ENCODE measurements around the gene CRYGA.

The CRYGA gene

DNA sequence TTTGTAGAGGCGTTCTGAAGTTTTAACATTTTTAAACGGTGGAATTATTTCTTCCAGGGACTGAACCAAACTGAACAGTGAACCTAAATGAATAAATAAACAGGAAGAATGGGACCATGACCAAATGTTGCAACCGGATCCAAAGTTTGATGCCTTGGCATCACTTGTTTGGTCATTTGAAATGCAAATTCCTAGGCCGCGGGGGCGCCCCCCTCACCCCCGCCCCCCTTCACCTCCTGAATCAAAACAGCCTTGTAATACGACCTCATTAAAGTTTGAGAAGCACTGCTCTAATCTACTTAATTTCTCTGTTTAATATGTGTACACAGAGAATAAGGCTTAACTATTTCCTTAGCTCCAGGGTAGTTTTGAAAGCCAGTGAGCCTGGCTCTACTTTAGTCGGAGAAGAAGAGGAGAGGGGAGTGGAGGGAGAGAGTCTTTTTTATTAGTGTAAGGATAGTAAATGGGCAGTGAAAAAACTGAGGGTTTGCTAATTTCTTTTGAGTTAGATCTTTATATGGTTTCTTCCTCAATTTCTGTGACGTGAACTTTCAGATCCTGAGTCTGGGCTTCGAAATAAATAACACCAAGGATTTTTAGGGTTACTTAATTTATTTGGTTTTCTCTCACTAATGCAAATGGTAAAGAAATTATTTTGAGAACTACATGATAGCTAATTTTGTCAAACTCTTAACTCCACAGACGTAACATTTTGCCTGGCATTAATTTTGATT is 20.8 kb upstream of the CRYGA start:
- POLR2A ChIA-PET: no interaction called here
- no peak overlapping the region for H3K4me3 ChIP-seq (ENCODE audit: low read depth, low read length)
- DNase-seq (ENCODE audit: low read depth, low spot score): no peak
- TF ChIP-seq, protein P1, sequence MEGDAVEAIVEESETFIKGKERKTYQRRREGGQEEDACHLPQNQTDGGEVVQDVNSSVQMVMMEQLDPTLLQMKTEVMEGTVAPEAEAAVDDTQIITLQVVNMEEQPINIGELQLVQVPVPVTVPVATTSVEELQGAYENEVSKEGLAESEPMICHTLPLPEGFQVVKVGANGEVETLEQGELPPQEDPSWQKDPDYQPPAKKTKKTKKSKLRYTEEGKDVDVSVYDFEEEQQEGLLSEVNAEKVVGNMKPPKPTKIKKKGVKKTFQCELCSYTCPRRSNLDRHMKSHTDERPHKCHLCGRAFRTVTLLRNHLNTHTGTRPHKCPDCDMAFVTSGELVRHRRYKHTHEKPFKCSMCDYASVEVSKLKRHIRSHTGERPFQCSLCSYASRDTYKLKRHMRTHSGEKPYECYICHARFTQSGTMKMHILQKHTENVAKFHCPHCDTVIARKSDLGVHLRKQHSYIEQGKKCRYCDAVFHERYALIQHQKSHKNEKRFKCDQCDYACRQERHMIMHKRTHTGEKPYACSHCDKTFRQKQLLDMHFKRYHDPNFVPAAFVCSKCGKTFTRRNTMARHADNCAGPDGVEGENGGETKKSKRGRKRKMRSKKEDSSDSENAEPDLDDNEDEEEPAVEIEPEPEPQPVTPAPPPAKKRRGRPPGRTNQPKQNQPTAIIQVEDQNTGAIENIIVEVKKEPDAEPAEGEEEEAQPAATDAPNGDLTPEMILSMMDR (IDR thresholded peaks at IDR 0.05; ENCODE audit: insufficient read depth, low read length, missing control alignments): no peak
- CTCF ChIA-PET: interaction anchor here (4.3 kb wide), 1 partner anchor 9 kb away, joined by 28 read pairs; no protein-coding TSS in a partner anchor

DNA sequence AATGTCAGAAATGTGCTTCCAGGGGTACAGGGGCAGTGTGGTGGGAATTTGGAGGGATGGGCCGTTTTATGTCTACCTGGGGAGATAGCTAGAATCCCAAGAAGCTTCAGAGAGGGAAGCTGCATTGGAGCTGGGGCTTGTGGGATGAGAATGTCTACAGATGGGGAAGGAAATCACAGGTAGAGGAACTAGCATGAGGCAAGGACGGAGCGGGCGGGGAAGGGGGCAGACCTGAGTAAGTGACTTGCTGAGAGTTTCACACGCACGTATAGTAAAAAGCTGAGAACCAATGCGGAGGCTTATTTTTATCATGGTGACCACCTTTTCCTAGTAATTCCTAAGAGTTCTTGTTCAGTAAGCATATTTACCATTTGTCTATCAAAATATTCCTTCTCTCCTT is 20.1 kb upstream of the CRYGA start:
- no peak for DNase-seq (ENCODE audit: low read depth, low spot score)
- TF ChIP-seq, protein P1 (IDR thresholded peaks at IDR 0.05; ENCODE audit: insufficient read depth, low read length, missing control alignments): no peak
- ChIA-PET POLR2A (no interaction called here), CTCF (interaction anchor here (4.3 kb wide), 1 partner anchor 8 kb away, joined by 28 read pairs; no protein-coding TSS in a partner anchor)
- H3K4me3 ChIP-seq (ENCODE audit: low read depth, low read length): no peak overlapping the region

DNA sequence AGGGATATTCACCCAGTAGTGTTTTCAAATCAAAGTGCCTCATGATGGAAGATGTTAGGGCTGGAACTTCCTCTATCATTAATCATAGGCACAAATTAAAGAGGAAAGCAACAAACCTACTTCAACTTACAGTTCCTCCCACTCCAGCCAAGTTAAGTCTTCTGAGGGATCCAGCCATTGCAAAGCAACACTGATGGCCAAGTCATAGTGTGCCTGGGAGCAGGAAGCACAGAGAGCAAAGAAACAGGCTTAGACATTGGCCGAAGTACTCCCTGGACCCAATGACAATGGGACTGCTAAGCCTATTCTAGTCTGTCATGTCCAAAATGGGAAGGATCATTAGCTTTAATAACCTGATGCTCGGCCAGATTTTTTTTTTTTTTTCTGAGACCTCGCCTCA is 19.4 kb upstream of the CRYGA start:
- TF ChIP-seq, protein P1 (IDR thresholded peaks at IDR 0.05; ENCODE audit: insufficient read depth, low read length, missing control alignments): no peak
- CTCF ChIA-PET: no interaction called here
- H3K4me3 ChIP-seq (ENCODE audit: low read depth, low read length): no peak overlapping the region
- DNase-seq (ENCODE audit: low read depth, low spot score): no peak
- POLR2A ChIA-PET: no interaction called here

DNA sequence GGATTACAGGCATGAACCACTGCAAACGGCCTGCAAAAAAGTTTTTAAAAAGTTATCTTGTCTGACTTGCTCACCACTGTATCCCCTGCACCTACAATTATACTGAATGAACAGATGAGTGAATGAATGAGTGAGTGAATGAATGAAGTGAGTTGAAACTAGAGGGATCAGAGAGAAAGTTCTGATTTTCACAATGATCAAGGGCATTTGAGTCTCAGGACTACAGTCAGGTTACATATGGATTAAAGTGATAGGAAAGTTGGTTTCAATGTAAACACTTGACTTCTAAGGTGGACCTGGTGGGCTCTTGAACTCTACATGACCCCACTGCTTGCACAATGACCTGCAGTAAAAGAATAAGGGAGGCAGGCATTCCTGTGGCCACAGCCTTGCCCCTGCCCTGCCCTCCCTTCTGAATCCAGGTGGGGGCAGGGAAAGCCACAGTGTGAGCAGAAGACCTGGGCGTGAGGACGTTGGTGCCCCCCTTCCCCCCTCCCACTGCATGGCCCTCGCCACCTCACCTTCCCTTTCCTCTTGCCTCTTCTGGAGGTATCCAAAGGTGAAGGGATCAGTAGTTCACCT is 15.7 kb upstream of the CRYGA start:
- H3K4me3 ChIP-seq (ENCODE audit: low read depth, low read length): no peak overlapping the region
- DNase-seq (ENCODE audit: low read depth, low spot score): no peak
- ChIA-PET POLR2A (no interaction called here), CTCF (interaction anchor here (5.4 kb wide), 1 partner anchor 75 kb away, joined by 48 read pairs; the partner anchor contains the start of gene IDH1)
- TF ChIP-seq, protein P1 (IDR thresholded peaks at IDR 0.05; ENCODE audit: insufficient read depth, low read length, missing control alignments): no peak

DNA sequence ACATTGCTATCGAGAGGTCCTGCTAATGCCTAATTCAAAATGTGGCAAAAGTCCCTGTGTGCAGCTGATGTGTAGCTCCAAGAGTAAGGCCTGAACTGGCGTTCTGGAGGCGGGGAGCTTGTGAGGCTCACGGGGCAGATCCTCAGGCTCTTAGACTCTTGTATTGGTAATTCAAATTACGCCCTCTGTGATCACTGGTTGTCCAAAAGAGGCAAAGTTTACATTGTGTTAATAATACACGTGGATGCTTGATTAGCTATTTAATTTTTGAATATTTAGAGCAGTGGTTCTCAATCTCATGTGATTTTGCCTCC is 12.4 kb upstream of the CRYGA start:
- no peak overlapping the region for H3K4me3 ChIP-seq (ENCODE audit: low read depth, low read length)
- ChIA-PET POLR2A (interaction anchor here (0.7 kb wide), 1 partner anchor 464 kb away, joined by 4 read pairs; the partner anchor contains the start of gene CCNYL1), CTCF (interaction anchor here (0.6 to 5.4 kb wide), 41 partner anchors 10 to 1911 kb away, joined by 3 to 48 read pairs (median 5); partner anchors contain the start of genes C2orf80, IDH1 and PIKFYVE)
- TF ChIP-seq, protein P1 (IDR thresholded peaks at IDR 0.05; ENCODE audit: insufficient read depth, low read length, missing control alignments): no peak
- no peak for DNase-seq (ENCODE audit: low read depth, low spot score)
